Breast epithelium (tissue), 3 donors: ENCODE data around the gene SEMA3G.

Source experiments
- CTCF ChIP-seq, 3 donors: fragments of 450-650 bp; IDR thresholded peaks; one replicate each; pipeline ENCODE4 v1.5.1; 2016 to 2017; ENCODE audit warnings: antibody characterized with exemption in 3 of 3, mild to moderate bottlenecking in 3 of 3, moderate library complexity in 3 of 3
- POLR2A ChIP-seq: fragments of 450-650 bp; IDR thresholded peaks from one replicate; pipeline ENCODE4 v1.6.1; 2016; ENCODE audit warnings: antibody characterized with exemption, mild to moderate bottlenecking, moderate library complexity
- POLR2AphosphoS5 ChIP-seq, 3 donors: sonication (generic); formaldehyde crosslinking; IDR thresholded peaks; one replicate each; pipeline ENCODE4 v1.6.1; 2017; ENCODE audit warnings: antibody characterized with exemption in 3 of 3

GRCh38 chr3:52454250-52454937 is 9.5 kb upstream of the SEMA3G start:
- TF ChIP-seq CTCF (IDR thresholded peaks at IDR 0.05) (no peak), POLR2A (no peak), POLR2AphosphoS5 (IDR thresholded peaks at IDR 0.05) (no peak)
